ENCODE results near the gene PPP4C.
A peak's percentile ranks its signal among the peaks of the same experiment; 100 is the strongest.
"Not testable (repeated sequence)": the region's sequence is repeated elsewhere in the genome, so short reads cannot be mapped to it uniquely, and the experiment has no call there.

PPP4C gene

GRCh38 chr16:30075503-30076275, at the start of gene PPP4C:
Gene PPP4C, plus strand, starts transcription at chr16:30075994. Its CDS starts 384 bp downstream, at chr16:30076378.
- DNase-seq, result peak; percentile 60 to 86 (median 76)

GRCh38 chr16:30026449-30026848, 49.3 kb upstream of the PPP4C start:
- no peak for DNase-seq

- DNase-seq, result no peak
These were observed 48.0 kb upstream of the PPP4C start for GRCh38 chr16:30027588-30028437.

- peak in 1 of 4 experiments; percentile 9 for DNase-seq
These were observed 47.2 kb upstream of the PPP4C start for GRCh38 chr16:30028438-30029076.

GRCh38 chr16:30030011-30030685, 45.6 kb upstream of the PPP4C start:
- DNase-seq, result no peak

GRCh38 chr16:30030841-30031413, 44.9 kb upstream of the PPP4C start, which contains the start of gene TLCD3B:
Gene TLCD3B, minus strand, starts transcription at chr16:30031271. Its CDS starts 744 bp downstream, at chr16:30030527.
- no peak for DNase-seq

GRCh38 chr16:30031477-30031918, 44.3 kb upstream of the PPP4C start:
- DNase-seq, result no peak

GRCh38 chr16:30032083-30032819, 43.5 kb upstream of the PPP4C start:
- DNase-seq, result peak in 3 of 4 experiments; percentile 14 to 36 (median 30)

- DNase-seq, result no peak
These were observed 42.5 kb upstream of the PPP4C start for GRCh38 chr16:30033270-30033669.

- no peak for DNase-seq
These were observed 35.6 kb upstream of the PPP4C start for GRCh38 chr16:30040221-30040620.

GRCh38 chr16:30040690-30041089, 35.1 kb upstream of the PPP4C start:
- DNase-seq, result not testable (repeated sequence)

- DNase-seq, result no peak
These were observed 34.0 kb upstream of the PPP4C start for GRCh38 chr16:30041841-30042240.

GRCh38 chr16:30046178-30046577, 29.6 kb upstream of the PPP4C start:
- no peak for DNase-seq

- no peak for DNase-seq
These were observed 29.2 kb upstream of the PPP4C start for GRCh38 chr16:30046588-30046987.

GRCh38 chr16:30049871-30050270, 25.9 kb upstream of the PPP4C start:
- no peak for DNase-seq

GRCh38 chr16:30051518-30051917, 24.3 kb upstream of the PPP4C start:
- DNase-seq, result no peak

GRCh38 chr16:30052671-30053372, 23.0 kb upstream of the PPP4C start:
- peak; percentile 76 to 82 (median 80) for DNase-seq

- no peak for DNase-seq
These were observed 22.3 kb upstream of the PPP4C start for GRCh38 chr16:30053376-30054015.

GRCh38 chr16:30054451-30054850, 21.3 kb upstream of the PPP4C start:
- DNase-seq, result no peak

- peak in 2 of 4 experiments; percentile 21 to 29 for DNase-seq
These were observed 20.7 kb upstream of the PPP4C start for GRCh38 chr16:30054959-30055553.
